Activated effector memory CD4-positive, alpha-beta T cell treated with Interleukin-2 at 50 U/mL for 16 hours (primary cell): ENCODE measurements around the gene RGS16.
"Not testable (repeated sequence)": the region's sequence is repeated elsewhere in the genome, so short reads cannot be mapped to it uniquely, and the experiment has no call there.

Experiments
- DNase-seq: peaks from one replicate; pipeline ENCODE4 v3.0.0-alpha.2; 2020

RGS16 gene, protein sequence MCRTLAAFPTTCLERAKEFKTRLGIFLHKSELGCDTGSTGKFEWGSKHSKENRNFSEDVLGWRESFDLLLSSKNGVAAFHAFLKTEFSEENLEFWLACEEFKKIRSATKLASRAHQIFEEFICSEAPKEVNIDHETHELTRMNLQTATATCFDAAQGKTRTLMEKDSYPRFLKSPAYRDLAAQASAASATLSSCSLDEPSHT

DNA sequence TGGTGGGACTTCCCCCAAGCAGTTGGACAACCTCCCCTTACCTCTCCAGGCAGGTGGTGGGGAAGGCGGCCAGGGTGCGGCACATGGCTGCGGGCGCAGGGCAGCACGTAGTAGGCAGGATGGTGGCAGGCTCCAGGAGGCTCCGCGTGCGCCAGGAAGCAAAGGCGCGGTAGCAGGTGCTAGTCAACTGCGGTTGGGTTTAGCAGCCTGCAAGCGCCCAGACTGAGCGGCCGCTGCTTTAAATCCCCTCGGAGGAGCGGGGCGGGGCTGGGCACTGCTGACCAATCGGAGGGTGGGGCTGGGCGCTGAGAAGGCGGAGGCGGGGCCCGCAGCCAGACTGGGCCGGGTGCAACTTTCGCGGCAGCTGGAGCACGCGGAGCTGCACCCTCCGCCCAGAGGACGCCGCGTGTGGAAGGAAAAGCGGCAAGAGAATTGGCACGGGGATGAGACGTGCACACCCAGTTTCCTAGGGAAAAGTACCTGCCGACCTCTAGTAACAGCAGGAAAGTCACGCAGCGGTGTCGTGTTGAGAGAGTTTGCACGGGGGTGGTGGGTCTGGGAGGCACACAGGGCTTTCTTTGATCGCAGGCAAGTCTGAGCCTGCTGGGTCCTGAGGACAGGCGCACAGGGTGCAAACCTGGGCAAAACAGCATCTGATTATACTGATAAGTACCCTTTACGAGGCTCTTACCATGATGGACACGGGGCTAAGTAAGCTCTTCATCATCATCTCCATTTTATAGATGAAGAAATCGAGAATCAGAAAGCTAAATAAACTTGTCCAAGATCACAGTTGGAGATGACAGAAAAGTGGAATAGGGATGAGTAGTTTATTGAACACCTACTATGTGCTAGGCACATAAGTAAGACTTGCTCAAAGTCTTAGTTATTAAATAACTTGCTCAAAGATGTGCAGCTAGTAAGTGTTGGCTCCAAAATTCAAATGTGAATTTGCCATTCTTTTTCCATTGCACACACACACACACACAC lies at the start of gene RGS16:
RGS16 (minus strand) TSS at position 215 of the 990 bp plus-strand sequence; CDS start at position 85, 130 bp downstream.
- DNase-seq: peak; percentile 86

DNA sequence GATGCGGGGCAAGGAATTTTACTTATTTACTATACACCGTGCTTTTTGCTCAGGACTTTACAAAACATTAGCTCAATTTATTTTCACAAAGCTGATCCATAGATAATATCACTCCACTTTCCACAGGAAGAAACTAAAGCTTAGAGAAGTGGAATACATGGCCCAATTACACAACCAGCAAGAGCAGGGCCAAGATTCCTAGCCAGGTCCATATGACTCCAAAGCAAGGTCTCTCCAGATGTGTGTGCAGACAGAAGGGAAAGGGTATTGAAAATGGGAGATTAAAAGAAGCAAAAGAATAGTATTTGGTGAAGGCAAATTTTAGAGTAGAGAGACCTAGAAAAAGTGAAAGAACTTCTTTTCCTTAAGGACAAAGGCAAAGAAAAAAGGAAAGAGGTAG lies 49.8 kb upstream of the RGS16 start:
- DNase-seq: no peak

DNA sequence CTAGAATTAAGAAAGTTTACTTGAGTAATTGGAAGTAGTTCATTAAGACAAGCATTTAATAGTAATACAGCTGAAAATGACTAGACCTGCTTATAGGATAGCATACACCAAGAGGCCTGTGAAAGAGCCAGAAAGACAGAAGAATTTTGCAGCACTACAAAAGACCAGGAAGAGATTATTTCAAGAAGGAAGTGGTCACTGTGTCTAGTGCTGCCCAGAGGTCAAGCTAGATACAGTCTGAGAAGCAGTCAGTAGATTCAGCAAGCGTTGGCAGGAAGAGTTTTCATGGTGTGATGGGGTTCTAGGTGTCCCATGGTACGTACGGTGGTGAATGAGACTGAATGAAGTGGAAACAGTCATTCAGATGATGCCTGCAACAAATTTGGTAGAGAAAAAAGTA lies 48.7 kb upstream of the RGS16 start:
- DNase-seq: no peak

DNA sequence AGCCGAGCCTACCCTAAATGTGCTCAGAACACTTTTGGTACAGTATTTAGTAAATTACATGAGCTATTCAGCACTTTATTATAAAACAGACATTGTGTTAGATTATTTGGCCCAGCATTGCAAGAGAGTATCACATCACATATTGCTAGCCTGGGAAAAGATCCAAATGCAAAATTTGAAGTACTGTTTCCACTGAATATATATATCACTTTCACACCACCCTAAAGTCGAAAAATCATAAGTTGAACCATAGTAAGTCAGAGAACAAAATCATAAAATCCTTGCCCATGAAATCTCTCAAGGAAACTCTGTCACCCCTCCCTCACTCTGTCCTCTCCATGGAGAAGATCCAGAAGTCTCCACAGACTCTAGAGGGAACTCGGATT lies 47.1 kb upstream of the RGS16 start:
- DNase-seq: no peak

DNA sequence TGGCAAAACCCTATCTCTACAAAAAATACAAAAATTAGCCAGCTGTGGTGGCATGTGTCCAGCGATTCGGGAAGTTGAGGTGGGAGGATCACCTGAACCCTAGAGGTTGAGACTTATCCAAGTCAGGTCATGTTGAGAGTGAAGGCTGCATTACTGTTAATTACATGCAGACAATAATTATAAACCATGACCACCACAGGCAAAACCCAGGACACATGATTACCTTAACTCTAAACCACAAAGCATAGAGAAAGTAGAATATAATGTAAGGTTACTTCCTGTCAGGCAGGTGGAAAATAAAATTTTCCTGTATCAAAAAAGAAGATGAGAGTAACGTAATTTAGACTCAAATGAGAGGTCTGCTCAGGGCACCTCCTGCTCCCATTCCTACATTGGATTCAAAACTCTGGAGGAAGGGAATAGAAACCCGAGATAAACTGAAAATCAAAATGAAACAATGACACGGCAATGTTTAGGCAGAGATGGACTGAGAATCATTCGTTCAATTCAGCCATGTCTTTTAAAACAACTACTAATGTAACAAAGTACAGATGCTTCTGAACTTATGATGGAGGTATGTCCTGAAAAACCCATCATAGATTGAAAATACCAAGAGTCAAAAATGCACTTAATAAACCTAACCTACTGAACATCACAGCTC lies 46.6 kb upstream of the RGS16 start:
- no peak for DNase-seq

DNA sequence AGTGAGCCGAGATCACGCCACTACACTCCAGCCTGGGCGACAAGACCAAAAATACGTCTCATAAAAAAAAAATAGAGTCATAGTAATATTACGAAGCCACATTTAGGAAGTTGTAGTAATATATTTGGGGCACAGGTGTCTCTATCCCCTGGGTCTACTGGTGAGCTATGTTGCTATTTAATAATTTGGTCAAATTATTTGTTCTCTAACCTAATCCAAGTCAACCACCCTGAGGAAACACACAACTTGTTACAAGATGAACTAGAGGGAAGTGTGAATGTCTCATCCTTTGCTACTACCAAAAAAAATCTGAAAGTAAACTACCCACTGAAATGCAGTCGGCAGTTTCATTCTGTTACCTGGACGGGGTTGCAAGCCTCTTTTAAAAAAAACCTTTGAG lies 44.9 kb upstream of the RGS16 start:
- no peak for DNase-seq

DNA sequence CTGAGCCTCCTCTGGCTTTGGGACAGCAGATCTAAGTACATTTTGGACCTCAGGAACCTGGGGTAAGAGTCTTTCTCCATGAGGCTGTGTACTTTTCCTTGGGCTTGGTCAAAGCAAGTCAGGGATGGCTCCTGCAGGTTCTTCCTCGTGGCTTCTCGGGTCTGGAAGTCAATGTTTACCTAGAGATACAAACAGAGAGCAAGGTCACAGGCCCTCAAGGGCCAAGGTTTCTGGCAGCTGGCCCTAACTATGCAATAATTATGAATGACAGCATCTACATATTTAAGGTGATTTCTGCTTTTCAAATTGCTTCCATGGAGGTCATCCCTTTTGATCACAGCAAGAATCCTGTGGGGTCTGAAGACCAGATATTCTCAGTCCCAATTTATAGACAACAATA lies 42.5 kb upstream of the RGS16 start:
- no peak for DNase-seq

DNA sequence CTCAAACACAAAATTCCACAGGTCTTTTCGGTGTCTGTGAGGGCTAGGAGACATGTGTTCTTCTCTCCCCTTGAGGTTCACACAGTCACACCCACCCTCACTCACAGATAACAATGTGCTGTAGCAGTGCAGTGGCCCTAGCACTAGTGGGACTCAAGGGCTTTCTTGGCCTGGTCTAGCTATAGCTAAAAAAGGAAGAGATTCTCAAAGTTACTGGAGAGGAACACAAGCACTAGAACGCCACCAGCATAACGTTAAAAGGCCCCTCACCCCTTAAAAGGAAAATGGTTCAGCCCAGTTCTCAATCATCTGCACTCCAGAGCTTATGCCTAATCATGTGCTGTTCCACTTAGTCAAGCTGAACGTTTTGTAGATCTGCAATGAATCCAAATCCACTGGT lies 40.7 kb upstream of the RGS16 start:
- no peak for DNase-seq

DNA sequence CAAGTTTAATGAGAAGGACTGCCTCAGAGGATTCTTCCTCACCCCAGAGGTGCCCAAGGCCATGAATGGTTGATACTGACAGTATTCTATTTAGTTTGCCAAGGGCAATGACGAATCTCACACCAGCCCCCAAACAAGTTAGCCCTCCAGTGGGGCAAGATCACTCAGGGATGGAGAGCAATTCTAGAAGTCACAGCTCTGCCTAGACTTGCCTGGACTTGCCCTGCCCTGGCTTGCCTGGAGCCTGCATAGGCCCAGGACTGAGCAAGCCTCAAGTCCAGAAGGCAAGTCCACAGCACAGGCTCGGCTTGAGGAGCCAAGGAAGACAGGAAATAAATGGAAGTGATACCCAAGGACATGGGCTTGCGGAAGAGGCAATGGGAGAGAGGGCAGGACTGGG lies 39.5 kb upstream of the RGS16 start:
- DNase-seq: no peak

DNA sequence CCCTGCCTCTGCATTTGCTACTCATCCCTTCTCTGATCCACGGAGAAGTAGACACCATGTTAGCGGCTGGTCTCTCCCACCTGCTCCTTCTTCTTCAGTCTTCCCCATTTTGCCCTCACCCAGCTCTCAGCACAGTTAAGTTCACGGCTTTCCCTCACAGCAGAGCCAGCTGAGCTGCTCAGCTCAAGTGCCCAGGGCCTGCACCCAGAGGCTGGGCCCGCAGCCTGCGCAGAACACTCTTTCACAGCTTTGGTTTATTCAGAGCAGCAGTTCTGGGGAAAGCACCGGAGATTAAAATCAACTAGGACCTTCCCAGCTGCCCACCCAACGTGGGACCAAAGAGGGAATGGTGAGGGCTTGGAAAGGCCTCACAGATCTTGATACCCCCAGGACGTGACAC lies 38.3 kb upstream of the RGS16 start:
- no peak for DNase-seq

DNA sequence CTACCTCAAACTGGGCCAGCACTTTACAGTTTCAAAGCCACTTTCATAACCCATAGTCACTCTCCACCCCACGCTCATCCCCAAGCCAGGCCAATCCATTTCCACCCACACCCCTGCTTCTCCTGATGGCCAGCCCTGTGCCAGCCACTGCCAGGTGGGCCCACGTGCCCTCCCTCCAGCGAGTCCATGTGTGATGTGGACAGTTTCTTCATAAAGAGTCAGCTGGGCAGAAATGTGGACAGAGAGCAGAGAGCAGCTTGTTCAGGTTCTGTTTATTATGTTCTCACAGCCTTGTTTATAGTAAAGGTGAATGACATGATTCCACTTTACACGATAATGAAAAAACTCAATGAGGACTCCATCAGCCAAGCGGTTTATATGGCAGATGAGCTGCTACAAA lies 37.4 kb upstream of the RGS16 start:
- DNase-seq: no peak

DNA sequence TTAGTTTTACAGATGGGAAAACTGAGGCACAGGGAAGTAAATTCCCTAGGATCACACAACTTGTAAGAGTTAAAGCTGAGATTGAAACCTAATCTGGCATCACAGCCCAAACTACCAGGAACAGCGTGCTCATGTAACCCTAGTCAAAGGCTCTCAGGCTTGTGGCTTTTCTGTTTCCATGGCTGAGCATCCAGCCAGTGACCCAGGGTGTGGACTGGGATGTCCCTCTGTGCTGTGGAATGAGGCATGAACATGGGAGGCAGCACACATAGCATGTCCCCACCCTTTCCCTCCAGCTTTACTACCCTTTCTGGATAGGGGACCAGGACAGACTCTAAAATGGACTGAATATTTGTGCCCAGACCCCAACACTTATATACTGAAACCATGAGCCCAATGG lies 35.1 kb upstream of the RGS16 start:
- DNase-seq: no peak

DNA sequence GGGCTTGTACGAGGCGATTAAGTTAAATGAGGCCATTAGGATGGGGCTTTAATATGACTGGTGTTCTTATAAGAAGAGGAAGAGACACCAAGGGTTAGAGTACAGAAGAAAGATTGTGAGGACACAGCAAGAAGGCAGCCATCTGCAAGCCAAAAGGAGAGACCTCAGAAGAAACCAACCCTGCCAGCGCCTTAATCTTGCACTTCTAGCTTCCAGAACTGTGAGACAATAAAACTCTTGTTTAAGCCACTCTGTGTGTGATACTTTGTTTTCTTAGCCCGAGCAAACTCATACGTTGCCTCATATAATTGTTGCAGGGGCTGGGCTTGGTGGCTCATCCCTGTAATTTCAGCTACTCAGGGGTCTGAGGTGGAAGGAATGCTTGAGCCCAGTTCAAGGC lies 33.6 kb upstream of the RGS16 start:
- no peak for DNase-seq

DNA sequence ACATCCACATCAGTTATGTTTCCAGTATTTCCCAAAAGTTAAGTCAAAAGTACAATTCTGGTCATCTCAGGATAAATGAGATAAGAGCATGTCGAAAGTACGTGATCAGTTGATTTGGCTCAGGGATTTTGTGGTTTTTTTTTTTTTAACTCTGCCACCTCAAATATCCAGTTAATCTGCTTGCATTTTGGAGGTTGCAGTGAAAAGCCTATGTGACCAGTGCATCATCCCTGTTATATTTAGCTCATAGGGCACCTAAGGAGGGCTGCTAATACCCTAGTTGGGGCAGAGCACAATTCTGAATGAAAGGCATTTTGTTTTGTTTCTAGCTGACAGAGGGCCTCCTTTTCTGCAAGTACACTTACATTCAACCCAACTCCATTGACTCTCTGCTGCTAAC lies 31.7 kb upstream of the RGS16 start:
- DNase-seq: no peak

DNA sequence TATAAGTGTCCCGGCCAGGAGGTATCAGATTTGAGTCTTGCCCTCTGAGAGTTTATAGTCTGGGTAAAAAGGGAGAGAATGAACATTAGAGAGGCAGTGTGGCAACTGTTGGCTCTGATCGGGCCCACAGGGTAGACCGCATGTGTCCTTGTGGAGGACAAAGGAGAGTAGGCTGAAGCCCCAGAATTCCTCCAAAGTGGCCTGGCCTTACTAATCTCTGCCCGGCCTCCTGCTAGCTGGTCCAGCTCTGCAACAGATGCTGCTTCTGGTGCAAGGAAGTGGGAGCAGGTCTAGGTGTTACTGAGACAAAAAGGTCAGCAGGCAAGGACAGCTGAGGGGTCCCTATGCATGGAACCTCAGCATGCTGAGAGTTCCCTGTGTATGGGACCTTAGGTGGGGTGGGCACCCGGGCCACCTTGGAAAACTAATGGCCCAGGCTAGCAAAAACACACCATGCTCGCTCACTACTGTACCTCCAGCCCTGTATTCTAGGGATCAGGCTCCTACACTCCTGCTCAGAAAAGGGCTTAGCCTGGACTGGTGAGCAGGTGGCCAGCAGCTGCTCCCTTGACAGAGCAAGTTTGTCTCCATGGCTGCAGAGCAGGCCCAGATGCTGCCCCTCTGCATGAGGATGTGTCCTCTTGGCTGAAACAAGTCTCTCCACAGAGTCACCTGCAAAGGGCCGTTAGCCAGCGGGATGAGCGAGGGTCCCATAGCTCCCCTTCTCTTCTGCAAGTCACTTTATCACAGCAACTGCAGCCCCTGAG lies 30.3 kb upstream of the RGS16 start:
- DNase-seq: no peak

DNA sequence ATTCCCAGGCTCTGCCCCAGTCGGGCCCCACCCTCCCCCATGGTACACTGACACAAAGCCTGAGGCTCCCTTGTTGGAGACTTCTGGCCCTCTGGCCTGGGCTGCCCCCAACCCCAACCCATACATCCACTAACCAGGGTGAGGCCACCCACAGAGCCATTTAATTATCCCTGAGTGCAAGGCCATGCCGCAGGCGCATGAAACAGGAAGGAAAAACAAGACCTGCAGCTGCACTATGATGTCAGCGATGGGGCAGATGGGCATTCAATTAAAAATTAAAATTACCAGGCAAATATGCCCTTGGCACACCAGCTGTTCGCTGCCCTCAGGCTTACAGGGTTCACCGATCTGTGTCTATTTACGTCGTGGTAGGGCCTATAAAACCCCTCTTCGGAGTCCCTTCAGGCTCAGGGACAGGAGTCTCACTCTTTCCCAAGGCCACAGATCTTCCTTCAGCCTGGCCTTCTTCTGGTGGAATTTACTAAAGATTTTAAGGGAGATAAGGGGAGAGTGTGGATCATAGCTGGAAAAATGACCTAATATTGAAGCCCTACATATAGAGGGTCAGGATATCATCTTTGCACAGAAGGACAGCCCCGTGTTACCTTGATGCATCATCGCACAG lies 29.6 kb upstream of the RGS16 start:
- no peak for DNase-seq

DNA sequence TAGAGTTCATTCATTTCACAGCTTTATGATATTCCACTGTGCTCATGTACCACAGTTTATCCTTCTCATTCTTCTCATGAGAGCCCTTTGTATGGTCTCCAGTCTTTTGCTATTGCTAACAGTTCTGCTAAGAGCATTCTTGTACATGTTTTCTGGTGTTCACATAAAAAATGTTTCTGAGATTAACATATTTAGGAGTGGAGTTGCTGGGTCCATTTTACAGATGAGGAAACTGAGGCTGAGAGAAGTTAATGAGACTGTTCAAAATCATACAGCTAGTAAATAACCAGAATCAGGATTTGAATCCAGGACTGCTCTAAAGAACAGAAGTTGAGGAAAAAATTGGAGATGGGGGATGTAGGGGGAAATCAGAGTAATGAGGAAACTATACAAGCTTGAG lies 28.8 kb upstream of the RGS16 start:
- DNase-seq: no peak

DNA sequence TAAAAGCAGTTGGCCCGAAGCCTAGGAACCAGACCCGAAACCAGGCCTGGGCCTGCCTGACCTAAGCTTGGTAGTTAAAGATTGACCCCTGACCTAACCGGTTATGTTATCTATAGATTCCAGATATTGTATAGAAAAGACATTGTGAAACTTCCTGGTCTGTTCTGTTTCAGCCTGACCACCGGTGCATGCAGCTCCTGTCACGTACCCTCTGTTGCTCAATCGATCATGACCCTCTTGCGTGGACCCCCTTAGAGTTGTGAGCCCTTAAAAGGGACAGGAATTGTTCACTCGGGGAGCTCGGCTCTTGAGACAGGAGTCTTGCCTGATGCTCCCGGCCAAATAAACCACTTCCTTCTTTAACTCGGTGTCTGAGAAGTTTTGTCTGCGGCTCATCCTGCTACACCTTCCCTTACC lies 28.3 kb upstream of the RGS16 start:
- not testable (repeated sequence) for DNase-seq

DNA sequence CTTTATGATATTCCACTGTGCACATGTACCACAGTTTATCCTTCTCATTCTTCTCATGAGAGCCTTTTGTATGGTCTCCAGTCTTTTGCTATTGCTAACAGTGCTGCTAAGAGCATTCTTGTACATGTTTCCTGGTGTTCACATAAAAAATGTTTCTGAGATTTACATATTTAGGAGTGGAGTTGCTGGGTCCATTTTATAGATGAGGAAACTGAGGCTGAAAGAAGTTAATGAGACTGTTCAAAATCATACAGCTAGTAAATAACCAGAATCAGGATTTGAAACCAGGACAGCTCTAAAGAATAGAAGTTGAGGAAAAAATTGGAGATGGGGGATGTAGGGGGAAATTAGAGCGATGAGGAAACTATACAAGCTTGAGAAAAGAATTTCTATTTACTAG lies 27.8 kb upstream of the RGS16 start:
- DNase-seq: no peak

DNA sequence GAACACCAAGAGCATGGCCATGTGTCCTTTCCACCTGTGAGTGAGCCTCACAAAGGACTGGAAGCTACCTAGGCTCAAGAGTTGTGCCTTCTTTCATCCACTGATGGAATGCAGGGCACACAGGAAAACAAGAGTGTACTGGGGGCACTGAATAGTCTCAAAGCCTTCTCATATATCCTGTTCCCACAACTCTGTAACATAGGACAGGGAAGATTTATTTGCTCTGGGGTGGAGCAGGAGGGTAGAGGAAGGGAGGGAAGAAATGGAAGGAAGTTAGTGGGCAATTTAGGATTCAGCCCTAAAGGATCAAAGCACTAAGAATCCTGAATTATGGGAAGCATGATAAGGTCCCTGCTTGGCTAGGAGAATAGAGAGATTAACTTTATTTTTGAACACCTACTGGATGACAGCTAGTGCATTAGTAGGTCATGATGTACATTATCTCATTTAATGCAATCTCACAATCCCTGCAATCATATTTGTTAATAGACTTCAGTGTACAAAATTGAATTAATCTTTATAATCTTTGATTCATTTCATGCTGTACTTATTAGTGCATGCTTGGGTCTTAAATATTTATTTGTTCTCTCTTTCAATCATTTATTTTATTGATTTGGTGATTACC lies 27.0 kb upstream of the RGS16 start:
- no peak for DNase-seq

DNA sequence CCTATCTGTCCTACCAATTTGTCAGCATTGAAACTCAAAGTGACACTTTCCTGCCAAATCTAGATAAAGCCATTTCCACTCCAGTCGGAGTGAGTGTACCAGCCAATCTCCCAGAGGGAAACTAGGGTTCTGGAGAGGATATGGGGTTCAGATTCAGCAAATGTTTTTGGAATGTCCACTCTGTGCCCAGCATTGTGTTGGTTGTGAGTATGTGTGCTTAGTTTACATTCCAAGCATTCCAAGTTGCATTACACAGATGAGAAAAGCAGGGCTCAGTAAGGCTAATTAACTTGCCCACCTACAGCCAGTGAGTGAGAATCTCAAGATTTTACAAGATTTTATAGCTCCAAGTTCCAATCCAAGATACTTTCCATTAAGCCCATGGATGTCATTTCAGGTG lies 26.4 kb upstream of the RGS16 start:
- no peak for DNase-seq

DNA sequence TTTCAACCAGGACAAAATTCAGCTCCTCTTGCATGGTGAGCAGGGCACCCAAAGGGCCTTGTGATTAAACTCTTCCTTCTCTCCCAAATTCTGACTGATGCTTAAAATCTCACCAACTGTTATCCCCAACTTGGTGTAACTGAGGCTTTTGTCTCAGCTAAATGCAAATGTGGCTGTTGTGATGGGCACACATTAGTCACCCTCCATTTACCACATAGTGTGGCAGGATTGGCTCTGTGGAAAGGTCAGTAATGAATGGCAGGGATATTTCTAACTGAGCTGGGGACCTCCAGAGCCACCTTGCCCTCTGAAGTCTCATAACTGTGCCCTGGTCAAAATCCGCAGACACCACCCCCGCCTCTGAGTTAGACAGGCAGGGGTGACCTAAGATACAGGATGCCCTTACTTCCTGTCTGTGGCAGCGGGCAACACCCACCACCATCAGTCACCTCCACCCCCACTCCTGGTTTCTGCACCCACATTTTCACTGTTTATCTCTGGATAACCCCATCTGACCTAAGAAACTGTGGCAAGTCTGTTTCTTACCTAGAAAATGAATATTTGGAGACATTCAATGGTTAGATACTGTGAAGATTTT lies 25.4 kb upstream of the RGS16 start:
- DNase-seq: peak; percentile 33
